Gastroesophageal sphincter (tissue), 4 donors: ENCODE measurements around the gene CXCL16. TPM values are rescaled to one million over a fixed set of nuclear protein-coding genes. Genes with fewer than 3 reads are reported as not detected.
A peak's percentile ranks its signal among the peaks of the same experiment; 100 is the strongest.
"Not testable (repeated sequence)": the region's sequence is repeated elsewhere in the genome, so short reads cannot be mapped to it uniquely, and the experiment has no call there.

Experiments used
- ATAC-seq: fragments of 150-250 bp; one replicate; pipeline ENCODE4 v1.9.1; 2016; ENCODE audit warnings: mild to moderate bottlenecking, moderate library complexity
- H3K27ac ChIP-seq, 4 donors: fragments of 200-600 bp; sonication (generic) in 3 of 4; 1 replicate in 3 of 4; 2 replicates in 1 of 4; pipeline ENCODE4 v1.5.1; 2016 to 2019
- H3K27me3 ChIP-seq: fragments of 200-600 bp; sonication (generic); one replicate; pipeline ENCODE4 v1.5.1; 2019
- H3K36me3 ChIP-seq, 2 donors: fragments of 200-600 bp; sonication (generic); one replicate each; pipeline ENCODE4 v1.5.1; 2019; ENCODE audit warnings: control low read depth in 1 of 2
- H3K4me1 ChIP-seq, 3 donors: fragments of 200-600 bp; sonication (generic); 1 replicate in 2 of 3; 2 replicates in 1 of 3; pipeline ENCODE4 v1.5.1; 2016 to 2019; ENCODE audit warnings: control low read depth in 2 of 3
- H3K4me3 ChIP-seq, 2 donors: fragments of 200-600 bp; sonication (generic); one replicate each; pipeline ENCODE4 v1.5.1; 2019; ENCODE audit warnings: mild to moderate bottlenecking in 1 of 2, moderate library complexity in 1 of 2
- H3K9me3 ChIP-seq, 3 donors: fragments of 200-600 bp; sonication (generic); one replicate each; pipeline ENCODE4 v1.5.1; 2017 to 2019; ENCODE audit warnings: control low read depth in 2 of 3
- CTCF ChIP-seq, 4 experiments: fragments of 200-600 bp in 2 of 4; fragments of 450-650 bp in 2 of 4; sonication (generic) in 1 of 4; IDR thresholded peaks; one replicate each; pipeline ENCODE4 v1.5.1; 2017 to 2019; ENCODE audit warnings: antibody characterized with exemption in 4 of 4, mild to moderate bottlenecking in 2 of 4, moderate library complexity in 2 of 4
- EP300 ChIP-seq: sonication (generic); formaldehyde crosslinking; IDR thresholded peaks from one replicate; pipeline ENCODE4 v1.6.1; 2017; ENCODE audit warnings: antibody characterized with exemption, mild to moderate bottlenecking
- POLR2A ChIP-seq, 2 donors: fragments of 450-650 bp; IDR thresholded peaks; one replicate each; pipeline ENCODE4 v1.6.1; 2017; ENCODE audit warnings: antibody characterized with exemption in 2 of 2, mild to moderate bottlenecking in 2 of 2, moderate library complexity in 1 of 2
- POLR2AphosphoS5 ChIP-seq: sonication (generic); formaldehyde crosslinking; IDR thresholded peaks from one replicate; pipeline ENCODE4 v1.6.1; 2017; ENCODE audit warnings: antibody characterized with exemption
- WGBS, 2 donors: methylation state at CpG; one replicate each; pipeline ENCODE4 v1.1.5; 2018; ENCODE audit warnings: low coverage in 1 of 2; 5-methylcytosine and 5-hydroxymethylcytosine counted together
- total RNA-seq, 4 donors: library from RNA; depleted of rRNA; stranded (reverse); fragments of >200 nt; gene quantifications; one replicate each; pipeline ENCODE4 v1.1.0, GENCODE V29; 2016

Gene CXCL16
- total RNA-seq, 4 donors from 2014 or later = 5.3 to 11.6 (median 8.3) TPM

GRCh38 chr17:4709794-4710692 lies 29.7 kb downstream of the CXCL16 start, which contains the start of gene ARRB2:
Gene ARRB2, plus strand, starts transcription at chr17:4710632. Its CDS starts 90 bp downstream, at chr17:4710722.
- Histone ChIP-seq H3K27ac (peak within 1 kb of the TSS; percentile 36 to 91 (median 84)), H3K9me3 (no peaks in the 10 kb centered on the region), H3K4me3 (peak within 1 kb of the TSS; percentile 52 to 74), H3K36me3 (peaks cover 0 to under 1% of the 10 kb centered on the region in 2 donors), H3K27me3 (no peaks in the 10 kb centered on the region), H3K4me1 (peaks cover 0 to 34% (median 6%) of the 10 kb centered on the region in 3 donors)
- no peak for TF ChIP-seq EP300
- TF ChIP-seq POLR2A (IDR thresholded peaks at IDR 0.05) = peak; percentile 35 to 45
- TF ChIP-seq CTCF (IDR thresholded peaks at IDR 0.05) = peak in 3 of 4 experiments; percentile 74 to 81 (median 76)
- peak; percentile 65 for TF ChIP-seq POLR2AphosphoS5
- 0 to 7% methylated on average over 8 to 20 of the region's 67 CpGs for WGBS, 2 donors
- peak; percentile 95 for ATAC-seq

- no peak for TF ChIP-seq POLR2AphosphoS5
- TF ChIP-seq CTCF (IDR thresholded peaks at IDR 0.05) = no peak
- no peak for TF ChIP-seq POLR2A (IDR thresholded peaks at IDR 0.05)
- TF ChIP-seq EP300 = no peak
- H3K36me3 ChIP-seq = no peaks in the 10 kb centered on the region
- peaks cover 0 to 47% (median 6%) of the 10 kb centered on the region in 3 donors for H3K4me1 ChIP-seq
- no peaks in the 10 kb centered on the region for H3K9me3 ChIP-seq
- ATAC-seq = no peak
- 46% methylated on average over 5 of the region's 8 CpGs; no CpG with 5 or more reads in 1 of the 2 donors for WGBS, 2 donors
- H3K27me3 ChIP-seq = no peaks in the 10 kb centered on the region
- no peak overlapping the region for H3K4me3 ChIP-seq
- H3K27ac ChIP-seq = no peak overlapping the region
Measured at GRCh38 chr17:4708436-4708835, 31.3 kb downstream of the CXCL16 start.

- no peak for TF ChIP-seq POLR2A (IDR thresholded peaks at IDR 0.05)
- no peak for TF ChIP-seq EP300
- TF ChIP-seq POLR2AphosphoS5 = no peak
- TF ChIP-seq CTCF (IDR thresholded peaks at IDR 0.05) = no peak
- 65 to 76% methylated on average over 5 to 7 of the region's 7 CpGs for WGBS, 2 donors
- Histone ChIP-seq H3K27ac (no peak overlapping the region), H3K36me3 (no peaks in the 10 kb centered on the region), H3K4me1 (peaks cover 0 to 54% (median 15%) of the 10 kb centered on the region in 3 donors), H3K9me3 (no peaks in the 10 kb centered on the region), H3K27me3 (no peaks in the 10 kb centered on the region), H3K4me3 (no peak overlapping the region)
- ATAC-seq = no peak
Measured at GRCh38 chr17:4706121-4706520, 33.6 kb downstream of the CXCL16 start.

GRCh38 chr17:4704991-4705390 lies 34.7 kb downstream of the CXCL16 start:
- WGBS, 2 donors = 91 to 94% methylated on average over 14 of the region's 15 CpGs
- H3K27ac ChIP-seq = no peak overlapping the region

GRCh38 chr17:4704574-4704907 lies 35.2 kb downstream of the CXCL16 start:
- H3K27me3 ChIP-seq, H3K36me3 ChIP-seq, ATAC-seq, H3K9me3 ChIP-seq: not testable (repeated sequence)
- WGBS, 2 donors = 45 to 74% methylated on average over 5 to 14 of the region's 14 CpGs
- Histone ChIP-seq H3K27ac (peak overlapping the region in 3 of 4 donors; percentile 89 to 94 (median 90)), H3K4me1 (peaks cover 0 to 47% (median 12%) of the 10 kb centered on the region in 3 donors), H3K4me3 (peak overlapping the region; percentile 70 to 95)

More at GRCh38 chr17:4704991-4705390, 34.7 kb downstream of the CXCL16 start:
- TF ChIP-seq POLR2A (IDR thresholded peaks at IDR 0.05) = no peak
- no peak for TF ChIP-seq POLR2AphosphoS5
- no peak for TF ChIP-seq CTCF (IDR thresholded peaks at IDR 0.05)
- no peak for TF ChIP-seq EP300
- H3K27me3 ChIP-seq = no peaks in the 10 kb centered on the region
- H3K36me3 ChIP-seq = no peaks in the 10 kb centered on the region
- ATAC-seq = no peak
- H3K9me3 ChIP-seq = no peaks in the 10 kb centered on the region
- no peak overlapping the region for H3K4me3 ChIP-seq
- peaks cover 0 to 50% (median 12%) of the 10 kb centered on the region in 3 donors for H3K4me1 ChIP-seq
